ENCODE measurements around the gene CDH13. TPM values are rescaled to one million over a fixed set of nuclear protein-coding genes. Genes with fewer than 3 reads are reported as not detected.

CDH13 gene
- total and polyA plus RNA-seq, 9 of the 15 experiments (the other 6 are each of a cell fraction or from before 2014, with no cell fraction given) = 0.03 TPM; not detected in 8

DNA sequence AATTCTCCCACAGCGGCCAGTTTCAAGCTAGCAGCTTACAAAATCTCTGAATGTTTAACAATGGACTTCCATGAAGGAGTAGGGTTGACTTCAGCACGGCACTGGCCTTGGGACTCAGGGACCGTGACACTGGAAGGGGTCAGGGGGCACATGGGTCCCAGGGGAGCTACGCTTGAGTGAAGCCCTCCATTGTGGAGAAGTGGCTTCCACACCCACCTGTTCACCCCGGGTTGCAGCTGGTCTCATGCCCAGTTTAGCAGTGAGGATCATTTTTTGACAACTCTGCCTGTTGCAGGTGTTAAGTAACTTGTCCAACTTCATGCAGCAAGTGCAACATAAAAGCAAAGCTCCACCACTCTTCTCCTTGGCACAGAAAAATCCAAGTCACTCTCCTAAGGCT, 510.2 kb downstream of the CDH13 start:
- WGBS (ENCODE audit: insufficient coverage, low coverage, missing lambda C conversion rate) = 1% methylated on average over 5 of the region's 5 CpGs
- H3K9ac ChIP-seq (ENCODE audit: insufficient read depth in 1 of 2, low read depth in 2 of 2, low read length in 2 of 2) = no peak overlapping the region
- FAIRE-seq = no peak
- H3K27me3 ChIP-seq (ENCODE audit: control insufficient read depth in 2 of 2, insufficient read depth in 2 of 2, low read length in 2 of 2) = no peaks in the 10 kb centered on the region; a peak in 1 of 5 replicates
- no TSS peak for BruUV-seq (replicated peaks)
- no peak for DNase-seq (ENCODE audit: extremely low read depth in 1 of 4, low spot score in 3 of 4)
- no peak overlapping the region for H3K27ac ChIP-seq (ENCODE audit: extremely low read depth, low read depth, low read length)
- H3K4me2 ChIP-seq (ENCODE audit: insufficient read depth, low read length) = no peak overlapping the region
- H3K36me3 ChIP-seq (ENCODE audit: control insufficient read depth, insufficient read depth, low read length) = no peaks in the 10 kb centered on the region
- H3K9me3 ChIP-seq (replicated peaks; ENCODE audit: control insufficient read depth, insufficient read depth, low read depth, low read length) = no peaks in the 10 kb centered on the region
- in situ Hi-C loops (cut with MboI) (no loop called here), intact Hi-C loops (cut with micrococcal nuclease) (no loop called here)
- no peaks in the 10 kb centered on the region for H3K9me1 ChIP-seq (ENCODE audit: control insufficient read depth, insufficient read depth, low read length)
- ATAC-seq = no peak
- no peak overlapping the region for H2AFZ ChIP-seq (ENCODE audit: low read depth, low read length)
- no peaks in the 10 kb centered on the region for H3K79me2 ChIP-seq (ENCODE audit: control insufficient read depth, insufficient read depth, low read length)
- ChIA-PET CTCF (ENCODE audit: low intra/inter-chr PET ratio) (no interaction called here), POLR2A (interaction anchor here (0.6 to 0.7 kb wide), 2 partner anchors 51 to 295 kb away, joined by 3 read pairs; no protein-coding TSS in a partner anchor)
- no peaks in the 10 kb centered on the region for H4K20me1 ChIP-seq (replicated peaks; ENCODE audit: control insufficient read depth, insufficient read depth, low read length)
- no peak overlapping the region for H3K4me3 ChIP-seq
- no peaks in the 10 kb centered on the region for H3K4me1 ChIP-seq (replicated peaks in 1 of 2; ENCODE audit: control insufficient read depth in 2 of 2, insufficient read depth in 2 of 2, low read length in 2 of 2)
- TF ChIP-seq MTA1 (IDR thresholded peaks at IDR 0.05; ENCODE audit: borderline replicate concordance) (no peak), NFE2 (IDR thresholded peaks at IDR 0.05; ENCODE audit: low read depth) (no peak), E4F1 (CRISPR knock-in tag; IDR thresholded peaks at IDR 0.05; ENCODE audit: borderline replicate concordance) (no peak), HINFP (tag; conservative IDR thresholded peaks at IDR 0.05; ENCODE audit: low read depth) (no peak), ZZZ3 (IDR thresholded peaks at IDR 0.05) (no peak), ZNF398 (CRISPR knock-in tag; IDR thresholded peaks at IDR 0.05) (no peak), ZNF507 (tag; conservative IDR thresholded peaks at IDR 0.05) (no peak), PML (IDR thresholded peaks at IDR 0.05; ENCODE audit: low read length) (no peak), TEAD1 (CRISPR knock-in tag; IDR thresholded peaks at IDR 0.05) (no peak), CSDE1 (IDR thresholded peaks at IDR 0.05) (no peak), CREB1 (IDR thresholded peaks at IDR 0.05) (no peak), CREB1 (CRISPR knock-in tag; IDR thresholded peaks at IDR 0.05) (no peak), FOSL1 (tag; conservative IDR thresholded peaks at IDR 0.05) (no peak)
- TF ChIP-seq, protein P1, sequence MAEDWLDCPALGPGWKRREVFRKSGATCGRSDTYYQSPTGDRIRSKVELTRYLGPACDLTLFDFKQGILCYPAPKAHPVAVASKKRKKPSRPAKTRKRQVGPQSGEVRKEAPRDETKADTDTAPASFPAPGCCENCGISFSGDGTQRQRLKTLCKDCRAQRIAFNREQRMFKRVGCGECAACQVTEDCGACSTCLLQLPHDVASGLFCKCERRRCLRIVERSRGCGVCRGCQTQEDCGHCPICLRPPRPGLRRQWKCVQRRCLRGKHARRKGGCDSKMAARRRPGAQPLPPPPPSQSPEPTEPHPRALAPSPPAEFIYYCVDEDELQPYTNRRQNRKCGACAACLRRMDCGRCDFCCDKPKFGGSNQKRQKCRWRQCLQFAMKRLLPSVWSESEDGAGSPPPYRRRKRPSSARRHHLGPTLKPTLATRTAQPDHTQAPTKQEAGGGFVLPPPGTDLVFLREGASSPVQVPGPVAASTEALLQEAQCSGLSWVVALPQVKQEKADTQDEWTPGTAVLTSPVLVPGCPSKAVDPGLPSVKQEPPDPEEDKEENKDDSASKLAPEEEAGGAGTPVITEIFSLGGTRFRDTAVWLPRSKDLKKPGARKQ (CRISPR knock-in tag; IDR thresholded peaks at IDR 0.05) = no peak
- TF ChIP-seq, protein P2, sequence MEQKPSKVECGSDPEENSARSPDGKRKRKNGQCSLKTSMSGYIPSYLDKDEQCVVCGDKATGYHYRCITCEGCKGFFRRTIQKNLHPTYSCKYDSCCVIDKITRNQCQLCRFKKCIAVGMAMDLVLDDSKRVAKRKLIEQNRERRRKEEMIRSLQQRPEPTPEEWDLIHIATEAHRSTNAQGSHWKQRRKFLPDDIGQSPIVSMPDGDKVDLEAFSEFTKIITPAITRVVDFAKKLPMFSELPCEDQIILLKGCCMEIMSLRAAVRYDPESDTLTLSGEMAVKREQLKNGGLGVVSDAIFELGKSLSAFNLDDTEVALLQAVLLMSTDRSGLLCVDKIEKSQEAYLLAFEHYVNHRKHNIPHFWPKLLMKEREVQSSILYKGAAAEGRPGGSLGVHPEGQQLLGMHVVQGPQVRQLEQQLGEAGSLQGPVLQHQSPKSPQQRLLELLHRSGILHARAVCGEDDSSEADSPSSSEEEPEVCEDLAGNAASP (IDR thresholded peaks at IDR 0.05) = no peak

Measured in K562 (cell line).